Activated CD8-positive, alpha-beta memory T cell treated with anti-CD3 and anti-CD28 coated beads for 4 hours (primary cell): ENCODE measurements around the gene AKAP10.
"Not testable (repeated sequence)": the region's sequence is repeated elsewhere in the genome, so short reads cannot be mapped to it uniquely, and the experiment has no call there.

Experiments used
- DNase-seq, 2 donors: peaks; one replicate each; pipeline ENCODE4 v3.0.0-alpha.2; 2020; ENCODE audit warnings: low read depth in 2 of 2

Gene AKAP10

GRCh38 chr17:19977293-19978208 is at the start of gene AKAP10:
TSS of gene AKAP10 (minus strand) at chr17:19977828. CDS start at chr17:19977679, 149 bp downstream.
- DNase-seq: peak; percentile 86 to 87

- no peak for DNase-seq
Observed at GRCh38 chr17:20026960-20027359, 49.3 kb upstream of the AKAP10 start.

DNA sequence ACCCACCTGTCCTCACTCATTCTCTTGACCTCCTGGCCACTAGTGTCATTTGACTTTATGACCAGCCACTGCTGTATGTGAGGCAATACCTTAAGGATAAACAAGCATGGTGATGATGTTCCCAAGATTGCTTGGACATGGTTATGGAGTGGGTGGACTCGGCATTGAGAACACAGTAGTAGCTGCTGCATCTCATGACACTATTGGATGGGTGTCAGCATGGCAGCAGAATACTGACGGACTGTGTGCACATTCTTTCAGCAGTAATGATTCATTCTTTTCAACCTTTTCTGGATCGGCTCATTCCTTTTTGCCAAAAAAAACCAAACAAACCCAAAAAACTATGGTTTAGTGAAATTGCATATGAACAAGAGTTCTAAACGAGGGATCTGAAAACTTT is 45.1 kb upstream of the AKAP10 start:
- no peak for DNase-seq

DNA sequence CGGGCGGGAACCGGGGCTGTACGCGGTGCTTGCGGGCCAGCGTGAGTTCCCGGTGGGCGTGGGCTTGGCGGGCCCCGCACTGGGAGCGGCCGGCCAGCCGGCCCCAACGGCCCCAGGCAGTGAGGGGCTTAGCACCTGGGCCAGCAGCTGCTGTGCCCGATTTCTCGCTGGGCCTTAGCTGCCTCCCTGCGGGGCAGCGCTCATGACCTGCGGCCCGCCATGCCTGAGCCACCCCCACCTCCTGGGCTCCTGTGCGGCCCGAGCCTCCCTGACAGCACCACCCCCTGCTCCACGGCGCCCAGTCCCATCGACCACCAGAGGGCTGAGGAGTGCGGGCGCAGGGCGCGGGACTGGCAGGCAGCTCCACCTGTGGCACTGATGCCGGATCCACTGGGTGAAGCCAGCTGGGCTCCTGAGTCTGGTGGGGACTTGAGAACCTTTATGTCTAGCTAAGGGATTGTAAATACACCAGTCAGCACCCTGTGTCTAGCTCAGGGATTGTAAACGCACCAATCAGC is 38.9 kb upstream of the AKAP10 start:
- not testable (repeated sequence) for DNase-seq

DNA sequence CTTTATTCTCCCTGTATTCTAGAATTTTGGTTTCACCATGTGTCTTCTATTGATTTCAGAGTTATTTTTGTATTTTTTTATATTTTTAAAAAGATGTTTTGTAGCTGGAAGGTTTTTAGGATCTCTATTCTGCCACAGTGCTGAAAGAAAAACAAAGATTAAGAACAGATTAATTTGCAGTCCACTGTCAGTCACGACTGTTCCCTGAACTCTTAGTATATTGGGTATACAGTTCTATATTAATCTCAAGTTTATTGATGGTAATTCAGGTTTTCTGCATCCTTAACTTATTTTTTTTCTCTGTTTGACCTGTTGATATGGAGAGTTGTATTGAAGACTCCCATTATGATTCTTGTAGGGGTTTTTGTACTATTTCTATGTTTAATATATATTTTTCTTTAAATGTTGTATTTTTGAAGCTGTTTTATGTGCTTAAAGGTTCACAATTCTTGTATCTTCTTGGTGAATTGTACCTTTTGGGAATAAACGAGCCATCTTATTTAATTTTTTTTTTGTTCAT is 34.4 kb upstream of the AKAP10 start:
- no peak for DNase-seq

DNA sequence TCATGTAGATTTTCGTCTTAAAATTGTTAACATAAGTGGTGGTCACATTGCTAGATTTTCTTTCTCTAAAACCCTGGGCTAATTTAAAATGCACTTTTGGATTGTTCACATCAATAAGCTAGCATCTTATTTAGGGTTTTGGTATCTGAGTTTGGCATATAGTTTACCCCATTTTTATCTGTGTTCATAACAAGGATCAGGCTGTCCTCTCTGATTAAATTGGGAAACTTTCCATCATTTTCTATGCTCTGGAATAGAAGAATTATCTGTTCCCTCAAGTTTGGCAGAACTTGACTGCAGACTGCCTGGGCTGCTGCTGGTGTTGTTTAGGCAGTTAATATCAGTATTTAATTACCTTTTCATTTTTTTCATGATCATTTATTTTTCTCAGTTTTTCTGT is 33.3 kb upstream of the AKAP10 start:
- no peak for DNase-seq

DNA sequence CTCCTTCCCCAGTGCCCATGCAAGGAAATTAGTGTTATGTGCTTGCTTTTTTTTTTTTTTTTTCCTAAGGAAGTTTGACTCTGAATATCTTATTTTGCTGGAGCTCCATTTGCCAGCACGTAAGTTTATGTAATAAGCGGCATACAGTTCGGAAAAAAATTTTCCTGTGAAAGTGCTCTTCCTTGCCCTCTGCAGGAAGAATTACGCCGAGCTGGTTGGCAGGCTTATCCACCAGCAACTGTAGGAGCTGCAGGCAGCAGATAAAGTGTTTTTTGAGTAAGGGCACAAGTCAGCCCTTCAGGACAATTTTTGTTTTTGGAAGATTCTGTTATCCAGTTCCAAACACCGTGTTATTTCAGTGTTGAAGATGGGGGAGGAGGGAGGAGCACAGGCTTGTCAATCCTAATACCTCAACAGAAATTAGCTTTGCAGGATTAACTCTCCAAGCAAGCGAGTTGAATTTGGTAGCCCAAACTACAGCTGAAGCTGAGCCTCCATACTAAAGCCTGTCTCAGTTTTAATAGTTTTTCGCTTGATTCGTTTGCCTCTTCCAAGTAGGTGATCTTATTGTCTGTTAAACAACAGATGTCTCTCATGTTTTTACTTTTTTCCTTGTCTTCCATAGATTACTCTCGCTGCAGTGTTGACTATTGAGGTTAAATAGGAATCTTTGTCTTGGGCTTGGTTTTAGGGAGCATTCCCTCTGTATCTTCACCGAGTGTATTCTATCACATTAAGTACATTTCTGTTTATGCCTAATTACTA is 32.7 kb upstream of the AKAP10 start:
- DNase-seq: no peak

DNA sequence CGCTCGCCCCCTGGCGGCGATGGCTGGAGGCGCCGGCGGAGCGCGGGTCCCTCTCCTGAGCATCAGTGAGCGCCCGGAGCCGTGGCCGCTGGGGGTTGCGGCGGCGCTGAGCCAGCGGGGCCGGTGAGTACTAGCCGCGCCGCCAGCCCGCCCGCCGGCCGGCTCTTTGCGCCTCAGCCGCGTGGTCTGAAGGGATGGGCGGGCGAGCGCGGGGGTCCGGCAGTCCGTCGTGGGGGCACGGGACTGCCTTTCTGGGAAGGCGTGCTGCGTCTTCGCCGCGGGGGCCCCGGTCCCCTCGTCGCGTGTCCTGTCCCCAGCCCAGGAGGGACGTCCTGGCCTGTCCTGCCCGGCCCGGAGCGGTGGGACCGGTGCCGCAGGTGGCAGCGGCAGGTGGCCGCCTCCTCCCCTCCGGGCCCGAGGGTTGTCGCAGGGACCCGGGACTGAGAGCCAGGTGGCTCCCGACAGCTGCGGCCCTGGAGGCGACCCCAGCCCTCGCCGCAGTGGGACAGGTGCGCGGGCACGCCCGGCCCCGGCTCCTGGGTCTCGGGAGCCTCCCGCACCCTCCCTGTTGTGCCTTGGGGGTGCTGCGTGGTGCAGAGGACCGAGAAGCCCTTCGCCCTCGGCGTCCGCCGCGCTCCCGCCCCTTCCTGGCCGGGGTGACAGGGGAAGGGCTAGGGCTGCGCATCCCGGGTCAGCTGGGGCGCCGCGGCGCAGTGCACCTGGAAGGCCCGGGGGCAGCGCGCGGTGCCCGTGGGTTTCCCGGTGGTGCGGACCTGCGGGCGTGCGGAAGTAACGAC is 31.9 kb upstream of the AKAP10 start, which contains the start of gene SPECC1:
Gene SPECC1 (plus strand): TSS at position 58 of the 797 bp plus-strand sequence. CDS start 87,293 bp downstream, outside the sequence.
- peak; percentile 62 to 79 for DNase-seq

- no peak for DNase-seq
Observed at GRCh38 chr17:20009052-20009301, 31.3 kb upstream of the AKAP10 start.

DNA sequence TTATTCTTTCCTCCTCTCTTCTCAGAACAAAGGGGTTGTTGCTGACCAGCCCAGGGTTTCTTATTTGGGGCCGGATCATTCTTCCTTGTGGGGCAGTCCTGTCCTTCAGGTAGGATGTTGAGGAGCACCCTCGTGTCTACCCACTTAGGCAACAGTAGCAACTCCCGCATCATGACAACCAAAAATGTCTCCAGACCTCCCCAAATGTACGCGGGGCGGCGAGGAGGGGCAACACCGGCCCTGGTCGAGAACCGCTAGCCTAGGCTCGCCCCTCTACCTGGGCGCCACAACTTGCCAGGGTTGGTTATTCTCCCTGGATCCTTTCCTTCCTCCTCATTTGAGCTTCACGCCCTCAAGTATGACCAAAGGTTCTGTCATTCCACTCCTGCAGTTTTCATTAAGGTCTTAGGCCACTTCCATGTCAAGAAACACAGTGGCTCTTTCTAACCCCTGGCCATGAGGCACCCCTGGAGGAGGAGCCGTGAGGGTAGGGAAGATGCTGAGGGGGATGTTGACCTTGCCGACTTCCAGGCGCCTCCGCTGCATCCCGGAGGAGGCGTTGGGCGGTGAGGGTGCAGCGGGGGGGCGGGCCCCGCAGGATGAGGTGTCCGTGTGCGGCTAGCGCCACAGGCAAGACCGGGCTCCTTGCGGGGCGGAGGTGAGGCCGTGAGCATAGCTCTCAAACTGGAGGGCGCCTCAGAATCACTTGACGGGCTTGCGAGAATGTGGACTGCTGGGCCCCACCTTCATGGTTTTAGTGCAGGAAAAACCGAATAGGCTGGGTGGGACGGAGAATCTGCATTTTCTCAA is 30.8 kb upstream of the AKAP10 start:
- DNase-seq: no peak

DNA sequence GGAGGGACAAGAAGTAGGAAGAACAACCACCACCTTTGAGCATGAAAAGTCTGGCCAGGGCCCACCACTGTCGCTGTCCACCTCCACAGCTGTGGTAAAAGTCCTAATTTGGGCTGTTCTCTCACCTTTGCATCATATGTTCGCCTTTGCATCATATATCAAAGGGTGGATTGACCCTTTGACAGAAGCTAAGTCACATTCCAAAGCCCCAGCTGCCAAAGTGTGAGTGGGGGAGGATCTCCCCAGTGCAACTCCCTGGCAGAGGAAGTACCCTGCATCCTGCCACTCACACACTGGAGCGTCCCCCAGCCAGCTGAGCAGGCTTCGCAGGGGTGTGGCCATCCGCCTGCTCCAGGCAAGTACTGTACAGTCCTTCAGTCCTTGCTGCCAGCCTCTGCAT is 18.9 kb upstream of the AKAP10 start:
- no peak for DNase-seq

DNA sequence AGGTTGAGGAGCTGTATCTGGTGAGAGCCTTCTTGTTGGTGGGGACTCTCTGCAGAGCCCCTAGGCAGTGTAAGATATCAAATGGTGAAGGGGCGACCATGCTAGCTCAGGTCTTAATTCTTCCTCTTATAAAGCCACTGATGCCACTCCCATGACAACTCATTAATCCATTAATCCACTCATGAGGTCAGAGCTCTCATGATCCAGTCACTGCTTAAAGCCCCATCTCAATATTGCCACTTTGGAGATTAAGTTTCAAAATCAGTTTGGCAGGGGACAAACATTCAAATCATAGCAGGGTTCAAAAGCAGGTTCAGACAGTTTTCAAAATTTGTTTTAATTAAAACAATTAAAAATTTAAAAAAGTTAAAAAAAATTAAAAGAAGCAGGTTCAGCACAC is 18.5 kb upstream of the AKAP10 start:
- no peak for DNase-seq

GRCh38 chr17:19992803-19993713 is 15.4 kb upstream of the AKAP10 start:
- peak; percentile 52 for DNase-seq

DNA sequence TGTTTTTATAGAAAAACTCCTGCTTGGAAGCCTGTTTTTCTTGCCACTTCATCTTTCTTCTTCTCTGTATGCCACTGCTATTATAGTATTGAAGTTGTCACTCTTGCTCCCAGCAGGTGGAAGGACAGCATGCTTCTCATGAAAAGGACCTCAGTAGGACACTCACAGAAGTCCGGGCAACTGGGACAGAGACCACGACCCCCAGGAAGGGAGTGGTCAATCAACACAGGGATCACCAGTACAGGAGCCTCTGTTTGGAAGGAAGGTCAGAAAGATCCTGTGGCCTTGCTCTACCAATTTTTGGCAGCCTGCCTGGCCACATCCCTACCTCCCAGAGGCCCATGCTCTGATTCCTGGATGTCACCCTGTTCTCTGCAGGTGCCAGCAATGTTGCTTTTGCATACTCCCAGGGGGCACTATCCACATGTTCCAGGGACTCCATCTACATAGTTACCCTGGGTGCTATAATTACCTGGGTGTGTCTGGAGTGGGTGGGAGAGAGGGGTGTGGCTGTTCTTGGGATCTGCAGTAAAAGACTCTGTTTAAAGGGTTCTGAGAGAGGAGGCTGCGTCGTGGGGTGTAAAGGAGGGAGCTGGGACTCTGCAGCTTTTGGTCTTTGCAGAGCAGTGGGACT is 13.7 kb upstream of the AKAP10 start:
- DNase-seq: no peak

DNA sequence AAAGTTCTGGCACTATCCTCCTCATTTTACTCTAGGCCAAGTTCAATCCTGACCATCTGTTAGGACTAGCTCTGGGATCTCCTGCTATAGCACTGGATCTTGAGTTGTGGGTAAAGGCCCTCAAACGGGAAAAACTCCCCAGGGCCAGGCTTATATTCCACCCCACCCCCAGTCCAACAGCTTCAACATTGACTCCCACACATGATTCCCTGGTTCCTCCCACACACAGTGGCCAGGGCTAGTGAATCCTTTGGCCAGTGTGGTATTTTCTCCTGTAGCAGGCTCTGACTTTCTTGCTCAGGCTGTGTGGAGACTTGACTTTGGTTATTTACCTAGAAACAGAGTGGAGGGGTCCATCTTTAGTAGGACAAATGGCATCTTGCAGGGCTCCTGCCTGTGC is 10.3 kb upstream of the AKAP10 start:
- DNase-seq: no peak

- no peak for DNase-seq
Observed at GRCh38 chr17:19986941-19987861, 9.6 kb upstream of the AKAP10 start.

GRCh38 chr17:19979917-19980770 is 2.5 kb upstream of the AKAP10 start:
- DNase-seq: no peak
